ENCODE results near the gene GABRP.

The GABRP gene

DNA sequence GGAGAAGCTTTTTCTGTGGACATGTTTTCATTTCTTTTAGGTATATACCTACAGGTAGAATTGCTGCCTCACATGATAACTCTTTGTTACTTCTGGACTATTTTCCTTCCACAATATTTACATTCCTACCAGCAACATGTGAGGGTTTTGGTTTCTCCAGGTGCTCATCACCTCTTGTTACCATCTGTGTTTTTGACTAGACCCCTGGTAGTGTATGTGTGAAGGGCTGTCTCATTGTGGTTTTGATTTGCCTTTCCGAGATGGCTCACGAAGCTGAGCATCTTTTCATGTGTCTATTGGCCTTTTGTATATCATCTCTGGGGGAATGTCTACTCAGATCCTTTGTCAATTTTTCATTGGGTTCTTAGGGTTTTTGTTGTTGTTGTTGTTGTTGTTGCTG, 61.1 kb downstream of the GABRP start:
- Histone ChIP-seq H3K9ac (ENCODE audit: low read depth, low read length) (no peak overlapping the region), H3K36me3 (ENCODE audit: insufficient read depth, low read length) (no peaks in the 10 kb centered on the region), H3K4me3 (ENCODE audit: low read length) (no peak overlapping the region), H3K27ac (ENCODE audit: low read depth, low read length) (no peak overlapping the region), H3K4me1 (ENCODE audit: insufficient read depth, low read length) (no peaks in the 10 kb centered on the region), H3K9me3 (ENCODE audit: insufficient read depth, low read depth, low read length) (no peaks in the 10 kb centered on the region), H3K27me3 (ENCODE audit: insufficient read depth, low read length) (no peaks in the 10 kb centered on the region)
- 79% methylated on average over 2 of the region's 2 CpGs for WGBS

DNA sequence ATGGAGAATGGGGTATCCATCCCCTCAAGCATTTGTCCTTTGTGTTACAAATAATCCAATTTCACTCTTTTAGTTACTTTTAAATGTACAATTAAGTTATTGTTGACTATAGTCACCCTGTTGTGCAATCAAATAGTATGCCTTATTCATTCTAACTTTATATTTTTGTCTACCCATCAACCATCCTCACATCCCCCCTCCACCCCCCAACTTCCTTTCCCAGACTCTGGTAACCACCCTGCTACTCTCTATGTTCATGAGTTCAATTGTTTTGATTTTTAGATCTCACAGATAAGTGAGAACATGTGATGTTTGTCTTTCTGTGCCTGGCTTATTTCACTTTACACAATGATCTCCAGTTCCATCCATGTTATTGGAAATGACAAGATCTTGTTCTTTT, 62.9 kb downstream of the GABRP start:
- no peak overlapping the region for H3K4me3 ChIP-seq (ENCODE audit: low read length)
- H3K36me3 ChIP-seq (ENCODE audit: insufficient read depth, low read length), result no peaks in the 10 kb centered on the region
- H3K27me3 ChIP-seq (ENCODE audit: insufficient read depth, low read length), result no peaks in the 10 kb centered on the region
- no peaks in the 10 kb centered on the region for H3K9me3 ChIP-seq (ENCODE audit: insufficient read depth, low read depth, low read length)
- H3K9ac ChIP-seq (ENCODE audit: low read depth, low read length), result no peak overlapping the region
- H3K27ac ChIP-seq (ENCODE audit: low read depth, low read length), result no peak overlapping the region
- no peaks in the 10 kb centered on the region for H3K4me1 ChIP-seq (ENCODE audit: insufficient read depth, low read length)

DNA sequence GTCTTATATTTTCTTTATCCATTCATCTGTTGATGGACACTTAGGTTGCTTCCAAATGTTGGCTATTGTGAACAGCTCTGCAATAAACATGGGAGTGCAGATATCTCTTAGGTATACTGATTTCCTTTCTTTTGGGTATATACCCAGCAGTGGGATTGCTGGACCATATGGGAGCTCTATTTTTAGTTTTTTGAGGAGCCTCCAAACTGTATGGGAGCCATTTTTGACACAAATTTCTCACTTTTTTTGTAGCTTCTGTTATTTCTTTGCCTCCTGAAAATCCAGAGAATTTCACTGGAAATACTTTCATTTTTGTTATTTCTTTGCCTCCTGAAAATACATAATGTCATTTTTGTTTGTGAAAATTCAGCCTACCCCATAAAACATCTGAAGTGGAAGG, 63.3 kb downstream of the GABRP start:
- no peak overlapping the region for H3K27ac ChIP-seq (ENCODE audit: low read depth, low read length)
- no peaks in the 10 kb centered on the region for H3K9me3 ChIP-seq (ENCODE audit: insufficient read depth, low read depth, low read length)
- no peaks in the 10 kb centered on the region for H3K27me3 ChIP-seq (ENCODE audit: insufficient read depth, low read length)
- H3K36me3 ChIP-seq (ENCODE audit: insufficient read depth, low read length), result no peaks in the 10 kb centered on the region
- H3K9ac ChIP-seq (ENCODE audit: low read depth, low read length), result no peak overlapping the region
- no peaks in the 10 kb centered on the region for H3K4me1 ChIP-seq (ENCODE audit: insufficient read depth, low read length)
- H3K4me3 ChIP-seq (ENCODE audit: low read length), result no peak overlapping the region

DNA sequence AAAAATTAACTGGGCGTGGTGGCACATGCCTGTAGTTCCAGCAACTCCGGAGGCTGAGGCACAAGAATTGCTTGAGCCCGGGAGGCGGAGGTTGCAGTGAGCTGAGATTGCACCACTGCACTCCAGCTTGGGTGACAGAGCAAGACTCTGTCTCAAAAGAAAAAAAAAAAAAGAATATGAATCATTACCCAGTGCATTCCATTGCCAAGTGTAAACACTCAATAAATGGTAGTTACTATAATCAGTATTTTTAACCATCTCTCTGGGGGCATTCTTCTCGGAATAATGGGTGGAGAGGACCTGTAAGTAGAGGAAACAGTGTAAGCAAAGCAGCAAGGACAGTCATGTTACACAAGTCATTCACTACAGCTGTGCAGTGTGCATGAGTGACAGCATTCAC, 64.5 kb downstream of the GABRP start:
- Histone ChIP-seq H3K27ac (ENCODE audit: low read depth, low read length) (no peak overlapping the region), H3K4me3 (ENCODE audit: low read length) (no peak overlapping the region), H3K9me3 (ENCODE audit: insufficient read depth, low read depth, low read length) (no peaks in the 10 kb centered on the region), H3K9ac (ENCODE audit: low read depth, low read length) (no peak overlapping the region), H3K4me1 (ENCODE audit: insufficient read depth, low read length) (no peaks in the 10 kb centered on the region), H3K36me3 (ENCODE audit: insufficient read depth, low read length) (no peaks in the 10 kb centered on the region), H3K27me3 (ENCODE audit: insufficient read depth, low read length) (no peaks in the 10 kb centered on the region)
- WGBS, result 96% methylated on average over 5 of the region's 5 CpGs

DNA sequence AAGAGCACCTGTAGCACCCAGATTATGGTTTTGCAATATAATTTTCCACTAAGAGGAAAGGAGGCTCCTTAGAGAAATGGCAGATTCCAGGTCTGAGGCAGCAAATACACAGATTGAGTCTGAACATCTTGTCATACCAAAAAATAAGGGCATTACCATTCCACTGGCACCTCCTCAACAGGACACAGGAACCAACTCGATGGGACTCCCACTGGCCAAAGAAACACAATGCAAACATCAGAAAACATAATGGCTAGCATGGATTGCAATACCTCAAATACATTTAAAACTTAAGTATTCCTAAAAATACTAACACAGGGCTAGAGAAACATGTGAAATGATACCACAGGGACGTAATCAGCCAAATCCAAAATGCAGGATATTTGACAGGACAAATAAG, 65.8 kb downstream of the GABRP start:
- no peak overlapping the region for H3K27ac ChIP-seq (ENCODE audit: low read depth, low read length)
- no peak overlapping the region for H3K9ac ChIP-seq (ENCODE audit: low read depth, low read length)
- no peaks in the 10 kb centered on the region for H3K4me1 ChIP-seq (ENCODE audit: insufficient read depth, low read length)
- H3K27me3 ChIP-seq (ENCODE audit: insufficient read depth, low read length), result no peaks in the 10 kb centered on the region
- 86% methylated on average over 2 of the region's 2 CpGs for WGBS
- H3K36me3 ChIP-seq (ENCODE audit: insufficient read depth, low read length), result no peaks in the 10 kb centered on the region
- no peak overlapping the region for H3K4me3 ChIP-seq (ENCODE audit: low read length)
- H3K9me3 ChIP-seq (ENCODE audit: insufficient read depth, low read depth, low read length), result no peaks in the 10 kb centered on the region

DNA sequence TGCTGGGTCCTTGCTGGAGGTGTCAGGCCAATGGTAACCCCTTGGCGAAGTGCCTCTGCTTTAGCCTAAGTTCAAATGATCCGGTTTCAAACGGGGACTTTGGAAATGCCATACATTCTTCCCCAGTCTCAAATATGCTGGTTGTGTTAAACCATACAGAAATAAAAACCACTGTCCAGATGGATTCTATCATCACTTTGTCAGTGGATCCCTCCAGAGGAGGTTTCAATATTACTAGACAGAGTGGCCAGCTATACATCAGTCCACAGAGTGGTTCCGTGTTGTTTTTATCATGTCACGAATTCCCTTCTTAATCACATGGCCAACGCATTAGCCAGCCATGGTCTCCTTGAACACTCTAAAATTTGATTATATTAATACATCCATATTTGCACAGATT, 71.0 kb downstream of the GABRP start:
- no peaks in the 10 kb centered on the region for H3K4me1 ChIP-seq (ENCODE audit: insufficient read depth, low read length)
- H3K4me3 ChIP-seq (ENCODE audit: low read length), result no peak overlapping the region
- no peak overlapping the region for H3K27ac ChIP-seq (ENCODE audit: low read depth, low read length)
- WGBS, result 94% methylated on average over 6 of the region's 6 CpGs
- no peaks in the 10 kb centered on the region for H3K27me3 ChIP-seq (ENCODE audit: insufficient read depth, low read length)
- no peaks in the 10 kb centered on the region for H3K9me3 ChIP-seq (ENCODE audit: insufficient read depth, low read depth, low read length)
- no peak overlapping the region for H3K9ac ChIP-seq (ENCODE audit: low read depth, low read length)
- H3K36me3 ChIP-seq (ENCODE audit: insufficient read depth, low read length), result no peaks in the 10 kb centered on the region

DNA sequence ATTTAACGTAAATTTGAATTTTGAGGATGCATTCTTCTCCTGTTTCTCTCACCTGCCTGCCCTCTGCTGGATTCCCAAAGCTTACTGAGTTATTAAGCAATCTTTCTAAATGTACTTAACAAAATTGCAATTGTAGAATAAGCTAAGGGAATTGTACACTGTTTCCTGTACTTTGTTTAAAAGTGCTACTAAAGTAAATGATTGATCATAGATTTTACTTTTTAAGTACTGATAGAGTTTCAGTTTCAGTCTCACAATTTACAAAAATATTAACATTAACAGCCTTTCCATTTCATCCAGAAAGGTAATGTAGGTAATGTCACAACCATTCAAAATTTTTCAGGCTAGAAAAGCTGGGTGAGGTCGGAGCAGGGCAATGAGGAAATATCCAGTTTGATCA, 73.5 kb downstream of the GABRP start:
- H3K4me1 ChIP-seq (ENCODE audit: insufficient read depth, low read length), result no peaks in the 10 kb centered on the region
- H3K36me3 ChIP-seq (ENCODE audit: insufficient read depth, low read length), result no peaks in the 10 kb centered on the region
- no peak overlapping the region for H3K9ac ChIP-seq (ENCODE audit: low read depth, low read length)
- H3K9me3 ChIP-seq (ENCODE audit: insufficient read depth, low read depth, low read length), result peaks cover 13% of the 10 kb centered on the region
- H3K27ac ChIP-seq (ENCODE audit: low read depth, low read length), result no peak overlapping the region
- WGBS, result 100% methylated on average over 1 of the region's 2 CpGs
- H3K4me3 ChIP-seq (ENCODE audit: low read length), result no peak overlapping the region
- H3K27me3 ChIP-seq (ENCODE audit: insufficient read depth, low read length), result no peaks in the 10 kb centered on the region

DNA sequence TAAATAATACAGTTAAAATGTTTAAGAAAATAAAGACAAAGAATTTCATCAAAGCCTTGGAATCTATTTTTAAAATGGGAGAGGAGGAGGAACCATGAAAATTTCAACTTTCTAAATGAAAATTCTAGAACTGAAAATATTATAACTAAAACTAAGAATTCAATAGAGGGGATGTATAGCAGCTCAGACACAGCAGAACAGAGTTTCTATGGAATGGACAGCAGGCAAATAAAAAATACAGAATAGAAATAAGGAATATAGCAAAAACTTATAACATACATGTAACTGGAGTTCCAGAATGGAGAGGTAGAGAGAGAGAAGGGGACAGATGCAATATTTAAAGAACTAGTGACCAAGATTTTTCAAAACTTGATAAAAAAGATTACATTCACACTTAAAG, 76.9 kb downstream of the GABRP start:
- no peaks in the 10 kb centered on the region for H3K36me3 ChIP-seq (ENCODE audit: insufficient read depth, low read length)
- peaks cover 7% of the 10 kb centered on the region; the same call in 1 of the 2 replicates for H3K4me1 ChIP-seq (ENCODE audit: insufficient read depth, low read length)
- H3K9ac ChIP-seq (ENCODE audit: low read depth, low read length), result no peak overlapping the region
- no peak overlapping the region for H3K27ac ChIP-seq (ENCODE audit: low read depth, low read length)
- H3K4me3 ChIP-seq (ENCODE audit: low read length), result no peak overlapping the region
- H3K9me3 ChIP-seq (ENCODE audit: insufficient read depth, low read depth, low read length), result peaks cover 13% of the 10 kb centered on the region
- peaks cover 13% of the 10 kb centered on the region for H3K27me3 ChIP-seq (ENCODE audit: insufficient read depth, low read length)

GRCh38 chr5:170860818-170861666, 77.5 kb downstream of the GABRP start:
- H3K27ac ChIP-seq (ENCODE audit: low read depth, low read length), result no peak overlapping the region
- peaks cover 7% of the 10 kb centered on the region; the same call in 1 of the 2 replicates for H3K4me1 ChIP-seq (ENCODE audit: insufficient read depth, low read length)
- peak overlapping the region; percentile 40 for H3K4me3 ChIP-seq (ENCODE audit: low read length)
- 94% methylated on average over 3 of the region's 5 CpGs for WGBS
- peaks cover 13% of the 10 kb centered on the region for H3K27me3 ChIP-seq (ENCODE audit: insufficient read depth, low read length)
- H3K9ac ChIP-seq (ENCODE audit: low read depth, low read length), result no peak overlapping the region
- H3K9me3 ChIP-seq (ENCODE audit: insufficient read depth, low read depth, low read length), result peaks cover 13% of the 10 kb centered on the region
- no peaks in the 10 kb centered on the region for H3K36me3 ChIP-seq (ENCODE audit: insufficient read depth, low read length)

GRCh38 chr5:170861667-170861916, 78.1 kb downstream of the GABRP start:
- H3K9me3 ChIP-seq (ENCODE audit: insufficient read depth, low read depth, low read length), result peaks cover 13% of the 10 kb centered on the region
- H3K36me3 ChIP-seq (ENCODE audit: insufficient read depth, low read length), result no peaks in the 10 kb centered on the region
- peaks cover 7% of the 10 kb centered on the region; the same call in 1 of the 2 replicates for H3K4me1 ChIP-seq (ENCODE audit: insufficient read depth, low read length)
- peaks cover 13% of the 10 kb centered on the region for H3K27me3 ChIP-seq (ENCODE audit: insufficient read depth, low read length)
- H3K9ac ChIP-seq (ENCODE audit: low read depth, low read length), result no peak overlapping the region
- peak overlapping the region; percentile 79 for H3K4me3 ChIP-seq (ENCODE audit: low read length)
- WGBS, result 7% methylated on average over 23 of the region's 26 CpGs
- H3K27ac ChIP-seq (ENCODE audit: low read depth, low read length), result no peak overlapping the region

- H3K27ac ChIP-seq (ENCODE audit: low read depth, low read length), result peak within 1 kb of the TSS; percentile 72; the same call in 1 of the 2 replicates
- under 1% methylated on average over 102 of the region's 102 CpGs for WGBS
- peak within 1 kb of the TSS; percentile 79 for H3K4me3 ChIP-seq (ENCODE audit: low read length)
- peaks cover 7% of the 10 kb centered on the region; the same call in 1 of the 2 replicates for H3K4me1 ChIP-seq (ENCODE audit: insufficient read depth, low read length)
- no peaks in the 10 kb centered on the region for H3K36me3 ChIP-seq (ENCODE audit: insufficient read depth, low read length)
- H3K9ac ChIP-seq (ENCODE audit: low read depth, low read length), result peak within 1 kb of the TSS; percentile 79
- peaks cover 13% of the 10 kb centered on the region for H3K9me3 ChIP-seq (ENCODE audit: insufficient read depth, low read depth, low read length)
- H3K27me3 ChIP-seq (ENCODE audit: insufficient read depth, low read length), result peaks cover 13% of the 10 kb centered on the region
These were observed 78.6 kb downstream of the GABRP start, which contains the start of gene RANBP17 for GRCh38 chr5:170861917-170862766. TSS of gene RANBP17 (plus strand) at chr5:170862018.

Measured in HUES64 (cell line).